NB4 (cell line): ENCODE measurements around the gene TMCC1.

Source experiments
- DNase-seq: peaks from one replicate; pipeline ENCODE4 v3.0.0; 2010; ENCODE audit warnings: low read depth
- H3K4me3 ChIP-seq: one replicate; pipeline ENCODE4 v1.5.1; 2011; ENCODE audit warnings: mild to moderate bottlenecking, low read depth, low read length, moderate library complexity
- MYC ChIP-seq: IDR thresholded peaks from 2 replicates; pipeline ENCODE4 v1.6.1; 2011; ENCODE audit warnings: low read depth, low read length
- POLR2A ChIP-seq: IDR thresholded peaks from 2 replicates; pipeline ENCODE4 v1.6.1; 2011; ENCODE audit warnings: mild to moderate bottlenecking; ENCODE audit not compliant: insufficient read length; ENCODE audit errors: extremely low read depth
- TF ChIP-seq, protein P1 (sequence below): IDR thresholded peaks from 2 replicates; pipeline ENCODE4 v1.6.1; 2011; ENCODE audit warnings: low read depth, low read length
- TF ChIP-seq, protein P2 (sequence below): IDR thresholded peaks from one replicate; pipeline ENCODE4 v1.5.1; 2012; ENCODE audit warnings: low read depth, low read length

Gene TMCC1

DNA sequence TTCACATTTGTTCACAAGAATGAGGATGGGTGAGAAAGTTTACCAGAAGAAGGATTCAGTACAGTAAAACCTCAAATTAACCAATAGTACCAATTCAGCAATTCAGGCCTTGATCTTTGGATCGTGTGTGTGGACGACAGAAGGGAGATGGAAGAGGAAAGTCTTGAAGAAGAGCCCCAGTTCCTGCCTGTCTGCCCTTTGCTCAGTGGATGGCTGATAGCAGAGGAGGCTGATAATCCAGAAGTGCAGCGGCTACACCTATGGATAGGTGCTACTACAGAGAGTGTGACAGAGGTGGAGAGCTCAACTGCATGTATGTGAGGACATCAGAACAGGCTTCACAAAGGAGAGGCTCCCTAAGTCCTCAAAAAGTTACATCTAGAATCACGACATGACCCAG lies 257.9 kb downstream of the TMCC1 start:
- H3K4me3 ChIP-seq = no peak overlapping the region
- TF ChIP-seq MYC = no peak
- TF ChIP-seq, protein P1, sequence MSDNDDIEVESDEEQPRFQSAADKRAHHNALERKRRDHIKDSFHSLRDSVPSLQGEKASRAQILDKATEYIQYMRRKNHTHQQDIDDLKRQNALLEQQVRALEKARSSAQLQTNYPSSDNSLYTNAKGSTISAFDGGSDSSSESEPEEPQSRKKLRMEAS = no peak
- TF ChIP-seq POLR2A = no peak
- TF ChIP-seq, protein P2, sequence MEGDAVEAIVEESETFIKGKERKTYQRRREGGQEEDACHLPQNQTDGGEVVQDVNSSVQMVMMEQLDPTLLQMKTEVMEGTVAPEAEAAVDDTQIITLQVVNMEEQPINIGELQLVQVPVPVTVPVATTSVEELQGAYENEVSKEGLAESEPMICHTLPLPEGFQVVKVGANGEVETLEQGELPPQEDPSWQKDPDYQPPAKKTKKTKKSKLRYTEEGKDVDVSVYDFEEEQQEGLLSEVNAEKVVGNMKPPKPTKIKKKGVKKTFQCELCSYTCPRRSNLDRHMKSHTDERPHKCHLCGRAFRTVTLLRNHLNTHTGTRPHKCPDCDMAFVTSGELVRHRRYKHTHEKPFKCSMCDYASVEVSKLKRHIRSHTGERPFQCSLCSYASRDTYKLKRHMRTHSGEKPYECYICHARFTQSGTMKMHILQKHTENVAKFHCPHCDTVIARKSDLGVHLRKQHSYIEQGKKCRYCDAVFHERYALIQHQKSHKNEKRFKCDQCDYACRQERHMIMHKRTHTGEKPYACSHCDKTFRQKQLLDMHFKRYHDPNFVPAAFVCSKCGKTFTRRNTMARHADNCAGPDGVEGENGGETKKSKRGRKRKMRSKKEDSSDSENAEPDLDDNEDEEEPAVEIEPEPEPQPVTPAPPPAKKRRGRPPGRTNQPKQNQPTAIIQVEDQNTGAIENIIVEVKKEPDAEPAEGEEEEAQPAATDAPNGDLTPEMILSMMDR = no peak
- DNase-seq = no peak

DNA sequence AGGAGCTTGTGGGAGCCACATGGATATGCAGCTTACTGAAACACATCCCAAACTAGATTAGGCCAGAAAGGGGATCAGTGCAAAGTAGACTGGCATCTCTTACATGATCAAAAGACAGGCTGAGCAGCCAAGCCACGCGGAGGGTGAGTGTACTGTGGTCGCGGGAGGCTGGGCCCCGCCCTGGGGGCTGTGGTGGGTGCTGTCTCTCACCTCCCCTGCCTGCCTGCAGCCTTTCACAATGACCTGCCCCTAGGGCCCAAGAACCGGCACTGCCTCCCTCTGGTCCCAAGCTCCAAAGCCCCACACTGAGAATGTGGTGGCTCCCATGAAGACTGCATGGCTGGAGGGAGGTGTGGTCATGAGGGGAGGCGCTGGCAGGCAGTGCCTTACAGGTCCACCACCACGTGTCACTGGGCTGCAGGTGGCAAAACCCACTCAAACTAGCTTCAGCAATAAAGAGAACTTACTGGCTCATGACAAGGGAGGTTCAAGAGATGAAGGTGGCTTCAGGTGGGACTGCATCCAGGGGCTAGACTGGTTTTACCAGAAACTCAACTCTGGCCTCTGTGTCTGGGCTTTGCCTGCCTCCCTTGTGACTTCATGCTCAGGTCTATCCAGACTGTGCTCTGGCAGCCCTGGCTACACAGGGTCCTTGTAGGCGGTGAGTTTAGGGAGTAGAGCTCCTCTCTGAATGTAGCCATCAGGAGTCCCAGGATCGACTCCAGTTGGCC lies 259.6 kb downstream of the TMCC1 start:
- H3K4me3 ChIP-seq = no peak overlapping the region
- DNase-seq = peak; percentile 64
- no peak for TF ChIP-seq MYC
- TF ChIP-seq, protein P1 = no peak
- TF ChIP-seq, protein P2 = no peak
- no peak for TF ChIP-seq POLR2A

DNA sequence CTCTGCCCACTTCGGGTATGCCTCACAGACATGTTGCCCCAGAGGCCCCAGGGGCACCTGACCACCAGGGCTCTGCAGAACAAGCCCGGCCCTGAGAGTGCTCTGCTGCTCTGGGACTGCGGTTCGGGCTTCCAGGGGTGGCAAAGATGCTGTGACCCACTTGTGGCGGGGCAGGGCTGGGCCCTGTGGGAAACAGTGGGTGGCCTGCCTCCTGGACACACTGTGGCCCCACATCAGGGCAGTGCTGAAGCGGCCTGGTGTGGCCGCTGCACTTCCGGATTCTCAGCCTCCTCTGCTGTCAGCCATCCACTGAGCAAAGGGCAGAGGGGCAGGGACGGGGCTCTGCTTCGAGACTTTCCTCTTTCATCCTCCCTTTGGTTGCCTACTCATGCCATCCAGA lies 260.5 kb downstream of the TMCC1 start:
- H3K4me3 ChIP-seq = no peak overlapping the region
- TF ChIP-seq MYC (no peak), POLR2A (no peak)
- TF ChIP-seq, protein P2 = no peak
- no peak for DNase-seq

DNA sequence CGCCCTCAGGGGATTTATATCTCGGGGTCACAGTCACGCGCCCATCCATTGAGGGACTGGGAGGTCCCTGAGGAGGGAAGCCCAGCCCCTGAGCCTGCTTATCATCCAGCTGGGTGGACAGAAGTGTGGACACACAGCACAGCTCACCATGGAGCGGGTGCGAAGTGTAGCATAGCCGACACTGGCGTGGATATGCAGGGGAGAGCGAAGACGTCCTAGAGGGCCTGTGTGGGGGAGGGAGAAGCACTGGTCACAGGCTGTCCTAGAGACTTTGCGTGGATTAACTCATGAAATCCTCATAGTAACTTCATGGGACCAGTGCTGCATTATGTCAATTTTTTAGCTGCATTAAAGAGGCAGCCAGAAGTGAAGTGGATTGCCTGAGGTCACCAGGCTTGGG lies 261.0 kb downstream of the TMCC1 start:
- DNase-seq = no peak
- TF ChIP-seq MYC (no peak), POLR2A (no peak)
- TF ChIP-seq, protein P2 = no peak
- TF ChIP-seq, protein P1 = no peak

DNA sequence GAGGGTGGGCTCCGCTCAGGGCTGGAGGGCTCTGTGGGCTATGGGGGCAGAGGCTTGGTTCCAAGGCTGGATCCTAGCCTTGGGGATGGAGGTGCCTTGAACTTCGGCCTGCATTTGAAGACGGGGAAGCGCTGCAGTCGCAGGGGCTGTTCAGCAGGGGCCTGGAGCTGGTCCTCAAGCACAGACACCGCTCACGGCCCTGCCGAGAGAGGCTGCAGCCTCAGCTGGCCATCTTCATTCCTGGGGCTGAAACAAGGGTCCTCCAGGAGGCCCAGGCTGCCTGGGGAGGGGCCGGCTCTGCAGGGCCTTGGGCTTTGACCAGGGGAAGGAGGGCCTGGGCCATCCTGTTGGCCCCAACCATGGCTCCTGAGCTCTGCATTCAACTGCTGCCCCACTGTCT lies 261.5 kb downstream of the TMCC1 start:
- no peak for DNase-seq
- H3K4me3 ChIP-seq = no peak overlapping the region
- no peak for TF ChIP-seq POLR2A
- TF ChIP-seq, protein P1 = no peak
- TF ChIP-seq, protein P2 = no peak
- TF ChIP-seq MYC = no peak

More for the DNA sequence above, 261.0 kb downstream of the TMCC1 start:
- no peak overlapping the region for H3K4me3 ChIP-seq

DNA sequence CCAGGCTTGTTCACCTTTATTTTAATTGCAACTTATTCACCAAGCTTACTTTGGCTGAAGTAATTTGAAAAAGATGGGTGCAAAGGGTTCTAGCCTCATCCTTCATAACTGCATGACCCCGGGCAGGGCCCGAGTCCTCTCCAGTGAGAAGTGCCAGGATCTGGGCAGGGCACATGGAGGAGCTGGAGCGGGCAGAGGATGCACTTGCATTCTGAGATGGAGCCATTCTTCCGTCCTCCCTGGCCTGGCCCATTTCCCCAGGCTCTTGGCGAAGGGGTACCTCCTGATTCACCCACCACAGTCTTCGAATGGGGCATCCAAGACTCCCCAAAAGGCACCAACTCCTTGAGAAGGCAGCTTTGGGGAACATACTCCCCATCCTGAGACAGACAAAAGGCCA lies 264.5 kb downstream of the TMCC1 start:
- no peak for DNase-seq
- no peak overlapping the region for H3K4me3 ChIP-seq
- TF ChIP-seq, protein P2 = no peak
- no peak for TF ChIP-seq MYC
- TF ChIP-seq POLR2A = no peak
- TF ChIP-seq, protein P1 = no peak
